CD4-positive, alpha-beta T cell treated with Interleukin-6 at 100 ng/mL for 8 hours (primary cell): Measurements from ENCODE around the gene IQCH.
"Not testable (repeated sequence)": the region's sequence is repeated elsewhere in the genome, so short reads cannot be mapped to it uniquely, and the experiment has no call there.

ENCODE experiments used
- DNase-seq: peaks from one replicate; pipeline ENCODE4 v3.0.0-alpha.2; 2020; ENCODE audit warnings: mixed read lengths, low spot score

The IQCH gene

GRCh38 chr15:67396114-67396513, 141.5 kb downstream of the IQCH start:
- no peak for DNase-seq

GRCh38 chr15:67397139-67397538, 142.6 kb downstream of the IQCH start:
- no peak for DNase-seq

GRCh38 chr15:67399925-67400324, 145.3 kb downstream of the IQCH start:
- DNase-seq, result no peak

- no peak for DNase-seq
Observed at GRCh38 chr15:67400890-67401289, 146.3 kb downstream of the IQCH start.

GRCh38 chr15:67401336-67401735, 146.8 kb downstream of the IQCH start:
- DNase-seq, result no peak

- no peak for DNase-seq
Observed at GRCh38 chr15:67403428-67404154, 149.0 kb downstream of the IQCH start.

GRCh38 chr15:67405208-67406191, 150.9 kb downstream of the IQCH start:
- DNase-seq, result no peak

- DNase-seq, result no peak
Observed at GRCh38 chr15:67406257-67406861, 151.8 kb downstream of the IQCH start.

- DNase-seq, result no peak
Observed at GRCh38 chr15:67407786-67408185, 153.2 kb downstream of the IQCH start.

GRCh38 chr15:67409175-67409574, 154.6 kb downstream of the IQCH start:
- DNase-seq, result no peak

GRCh38 chr15:67411486-67411885, 156.9 kb downstream of the IQCH start:
- no peak for DNase-seq

GRCh38 chr15:67413770-67414390, 159.3 kb downstream of the IQCH start:
- no peak for DNase-seq

GRCh38 chr15:67415181-67415580, 160.6 kb downstream of the IQCH start:
- no peak for DNase-seq

- DNase-seq, result no peak
Observed at GRCh38 chr15:67416891-67417290, 162.3 kb downstream of the IQCH start.

GRCh38 chr15:67419705-67420104, 165.1 kb downstream of the IQCH start:
- DNase-seq, result no peak

- DNase-seq, result no peak
Observed at GRCh38 chr15:67420137-67420536, 165.6 kb downstream of the IQCH start.

- DNase-seq, result no peak
Observed at GRCh38 chr15:67421105-67421504, 166.5 kb downstream of the IQCH start.

GRCh38 chr15:67422296-67422695, 167.7 kb downstream of the IQCH start:
- no peak for DNase-seq

GRCh38 chr15:67433495-67434099, 179.0 kb downstream of the IQCH start:
- DNase-seq, result no peak

- not testable (repeated sequence) for DNase-seq
Observed at GRCh38 chr15:67436351-67437250, 182.0 kb downstream of the IQCH start.

- DNase-seq, result no peak
Observed at GRCh38 chr15:67444100-67444499, 189.5 kb downstream of the IQCH start.
